HG02970 (cell line): ENCODE measurements around the gene IFNGR1.
"Not testable (repeated sequence)": the region's sequence is repeated elsewhere in the genome, so short reads cannot be mapped to it uniquely, and the experiment has no call there.

Experiments
- ATAC-seq: cut with Tn5 transposase; IDR thresholded peaks from one replicate; pipeline ENCODE4 v1.9.1; 2021; ENCODE audit warnings: mild to moderate bottlenecking, moderate library complexity, moderate number of reproducible peaks; ENCODE audit not compliant: unreplicated experiment, low FRiP score

The IFNGR1 gene

GRCh38 chr6:137236581-137237355 is 17.6 kb upstream of the IFNGR1 start:
- no peak for ATAC-seq

GRCh38 chr6:137235686-137236085 is 16.5 kb upstream of the IFNGR1 start:
- no peak for ATAC-seq

- no peak for ATAC-seq
These were observed 15.0 kb upstream of the IFNGR1 start for GRCh38 chr6:137233911-137234863.

GRCh38 chr6:137231895-137232294 is 12.7 kb upstream of the IFNGR1 start:
- ATAC-seq, result no peak

GRCh38 chr6:137230956-137231555 is 11.9 kb upstream of the IFNGR1 start:
- no peak for ATAC-seq

- no peak for ATAC-seq
These were observed 11.4 kb upstream of the IFNGR1 start for GRCh38 chr6:137230547-137230946.

- ATAC-seq, result no peak
These were observed 10.0 kb upstream of the IFNGR1 start for GRCh38 chr6:137229075-137229759.

- no peak for ATAC-seq
These were observed 8.7 kb upstream of the IFNGR1 start for GRCh38 chr6:137227871-137228302.

- ATAC-seq, result no peak
These were observed 7.5 kb upstream of the IFNGR1 start for GRCh38 chr6:137226697-137227096.

- ATAC-seq, result no peak
These were observed 5.6 kb upstream of the IFNGR1 start for GRCh38 chr6:137224799-137225198.

- ATAC-seq, result no peak
These were observed 4.4 kb upstream of the IFNGR1 start for GRCh38 chr6:137223370-137224131.

GRCh38 chr6:137222381-137222780 is 3.2 kb upstream of the IFNGR1 start:
- ATAC-seq, result no peak

- peak; percentile 3 for ATAC-seq
These were observed 573 bp upstream of the IFNGR1 start for GRCh38 chr6:137219664-137220252.

- ATAC-seq, result no peak
These were observed 690 bp downstream of the IFNGR1 start for GRCh38 chr6:137218473-137218916.

GRCh38 chr6:137217801-137218472 is 1.2 kb downstream of the IFNGR1 start:
- no peak for ATAC-seq

- ATAC-seq, result no peak
These were observed 2.2 kb downstream of the IFNGR1 start for GRCh38 chr6:137216875-137217553.

GRCh38 chr6:137216106-137216505 is 3.1 kb downstream of the IFNGR1 start:
- no peak for ATAC-seq

GRCh38 chr6:137215630-137216029 is 3.6 kb downstream of the IFNGR1 start:
- ATAC-seq, result not testable (repeated sequence)
